Cardiac septum (tissue), 1 donor: ENCODE measurements around the gene NOS3. TPM values are rescaled to one million over a fixed set of nuclear protein-coding genes. Genes with fewer than 3 reads are reported as not detected.
"Not testable (repeated sequence)": the region's sequence is repeated elsewhere in the genome, so short reads cannot be mapped to it uniquely, and the experiment has no call there.

Experiments
- DNase-seq: peaks from one replicate; pipeline ENCODE4 v3.0.0-alpha.2; 2020; ENCODE audit warnings: low spot score
- intact Hi-C: fragments of 100-400 bp; cut with DNase I; formaldehyde crosslinking; loops from one replicate; pipeline ENCODE4 v1.14.0; 2022
- total RNA-seq: library from RNA; stranded (reverse); fragmentation: NEBNext Ultra II Directional; extraction: Animal tissue kit (Norgen Biotek cat#: 25700); gene quantifications from one replicate; pipeline ENCODE4 v1.2.1, GENCODE V29; 2021
- donor health status: DM: no; HTN: no; CAD: no.

NOS3 gene
- total RNA-seq, 1 donor from 2014 or later: 26.5 TPM

GRCh38 chr7:151024435-151025056 is 33.7 kb downstream of the NOS3 start, which contains the start of gene ATG9B:
Gene ATG9B, minus strand, starts transcription at chr7:151024494. Its CDS starts 71 bp downstream, at chr7:151024423.
- DNase-seq: no peak
- intact Hi-C loops: loop anchor here (5.0 kb wide), 1 partner anchor 88 kb away; no protein-coding TSS in a partner anchor

DNA sequence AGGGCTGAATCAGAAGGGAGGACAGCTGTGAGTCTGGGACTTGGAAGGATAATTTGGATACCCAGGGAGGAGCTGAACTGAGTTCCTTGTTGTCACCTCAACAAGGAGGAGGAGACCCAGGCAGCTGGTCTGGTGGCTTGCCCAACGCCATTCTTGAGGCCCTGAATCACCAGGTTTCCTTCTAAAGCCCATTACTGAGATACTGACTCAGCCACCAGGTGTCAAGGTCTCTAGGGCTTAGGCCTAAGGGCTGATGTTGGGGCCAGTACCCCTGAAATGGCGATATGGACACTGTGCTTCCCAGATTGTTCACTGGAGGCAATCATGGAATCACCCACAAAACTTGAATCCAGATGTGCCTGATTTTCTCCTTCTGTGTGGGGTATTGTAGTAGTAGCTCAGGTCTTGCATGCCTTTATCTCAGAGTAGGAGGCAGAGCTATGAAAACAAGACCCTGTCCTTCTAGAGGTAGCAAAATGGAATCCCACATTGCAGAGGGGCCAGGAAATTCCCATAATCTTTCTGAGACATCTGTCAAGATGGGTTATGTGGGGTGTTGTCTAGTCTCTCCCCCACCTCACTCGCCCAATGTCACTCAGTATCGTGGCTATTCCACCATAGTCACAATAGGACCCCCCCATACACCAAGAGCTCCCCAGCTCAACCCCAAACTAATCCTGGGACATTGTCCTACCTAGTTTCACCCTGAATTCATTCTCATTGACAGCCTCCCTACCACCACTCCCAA is 35.3 kb downstream of the NOS3 start:
- intact Hi-C loops: loop anchor here (5.0 kb wide), 1 partner anchor 86 kb away; no protein-coding TSS in a partner anchor

GRCh38 chr7:151026771-151027727 is 36.2 kb downstream of the NOS3 start:
- intact Hi-C loops: loop anchor here (5.0 kb wide), 1 partner anchor 85 kb away; no protein-coding TSS in a partner anchor
- DNase-seq: not testable (repeated sequence)

More for the DNA sequence above, 35.3 kb downstream of the NOS3 start:
- no peak for DNase-seq

DNA sequence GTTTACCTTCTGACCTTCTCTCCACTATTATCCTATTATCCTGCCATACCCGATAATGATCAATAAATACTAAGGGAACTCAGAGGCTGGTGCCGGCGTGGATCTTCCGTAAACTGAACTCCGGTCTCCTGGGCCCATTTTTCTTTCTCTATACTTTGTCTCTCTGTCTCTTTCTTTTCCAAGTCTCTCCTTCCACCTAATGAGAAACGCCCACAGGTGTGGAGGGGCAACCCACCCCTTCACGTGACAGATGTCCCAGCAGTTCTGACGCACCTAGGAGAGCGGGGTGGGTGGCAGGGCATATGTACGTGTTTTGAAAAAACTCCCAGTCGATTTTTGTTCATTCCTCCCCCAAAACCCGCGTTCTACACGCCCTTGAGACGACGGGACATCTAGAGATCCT is 36.9 kb downstream of the NOS3 start:
- intact Hi-C loops: loop anchor here (1.0 to 5.0 kb wide), 3 partner anchors 31 to 85 kb away; partner anchors contain the start of genes FASTK and SLC4A2
- DNase-seq: not testable (repeated sequence)

DNA sequence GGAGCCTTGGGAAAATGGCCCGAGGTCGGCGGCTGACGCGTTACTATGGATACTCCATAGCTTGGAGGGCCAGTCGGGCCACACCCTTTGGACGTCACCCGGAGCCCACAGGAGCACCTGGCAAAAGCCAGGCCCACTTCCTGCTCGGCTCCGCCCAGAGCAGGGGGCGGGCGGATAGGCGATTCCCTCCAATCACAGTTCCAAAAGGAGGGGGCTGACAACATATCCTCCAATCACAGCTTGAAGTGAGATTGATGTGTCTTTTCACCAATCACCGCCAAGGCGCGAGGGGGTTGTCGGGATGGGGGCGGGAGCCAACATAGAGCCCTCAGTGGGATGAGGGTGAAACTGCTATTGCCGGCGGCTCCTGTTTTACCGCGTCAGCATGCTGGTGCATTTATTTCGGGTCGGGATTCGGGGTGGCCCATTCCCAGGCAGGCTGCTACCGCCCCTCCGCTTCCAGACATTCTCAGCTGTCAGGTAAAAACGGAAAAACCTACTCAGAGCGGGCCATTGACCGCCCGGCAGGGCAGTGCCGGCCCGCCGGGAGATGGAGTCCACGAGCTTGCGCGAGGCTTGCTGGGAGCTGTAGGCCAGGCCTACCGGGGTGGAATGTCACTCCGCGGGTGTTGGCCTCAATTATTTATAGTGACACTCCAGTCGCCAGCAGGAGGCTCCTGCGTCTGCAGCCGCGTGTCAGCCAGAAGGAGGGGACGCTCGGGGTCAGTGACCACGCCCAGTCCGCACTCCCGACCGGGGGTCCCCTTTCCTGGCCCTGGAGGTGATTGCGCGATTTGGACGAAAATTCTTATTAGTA is 37.5 kb downstream of the NOS3 start, which contains the start of gene ABCB8:
Gene ABCB8 (plus strand): TSS at position 320 of the 817 bp plus-strand sequence. CDS start 66 bp downstream, at position 386.
- intact Hi-C loops: loop anchor here (1.0 to 5.0 kb wide), 3 partner anchors 30 to 84 kb away; partner anchors contain the start of genes FASTK and SLC4A2

GRCh38 chr7:151028948-151029501 is 38.2 kb downstream of the NOS3 start:
- no peak for DNase-seq
- intact Hi-C loops: loop anchor here (1.0 to 5.0 kb wide), 3 partner anchors 30 to 83 kb away; partner anchors contain the start of genes FASTK and SLC4A2

More for the DNA sequence above, 37.5 kb downstream of the NOS3 start, which contains the start of gene ABCB8:
- DNase-seq: peak; percentile 98

GRCh38 chr7:151031011-151031410 is 40.2 kb downstream of the NOS3 start:
- DNase-seq: no peak
- intact Hi-C loops: no loop called here

- no peak for DNase-seq
- intact Hi-C loops: no loop called here
Measured at GRCh38 chr7:151032936-151033863, 42.4 kb downstream of the NOS3 start.

- intact Hi-C loops: no loop called here
- DNase-seq: no peak
Measured at GRCh38 chr7:151033864-151034249, 43.0 kb downstream of the NOS3 start.

DNA sequence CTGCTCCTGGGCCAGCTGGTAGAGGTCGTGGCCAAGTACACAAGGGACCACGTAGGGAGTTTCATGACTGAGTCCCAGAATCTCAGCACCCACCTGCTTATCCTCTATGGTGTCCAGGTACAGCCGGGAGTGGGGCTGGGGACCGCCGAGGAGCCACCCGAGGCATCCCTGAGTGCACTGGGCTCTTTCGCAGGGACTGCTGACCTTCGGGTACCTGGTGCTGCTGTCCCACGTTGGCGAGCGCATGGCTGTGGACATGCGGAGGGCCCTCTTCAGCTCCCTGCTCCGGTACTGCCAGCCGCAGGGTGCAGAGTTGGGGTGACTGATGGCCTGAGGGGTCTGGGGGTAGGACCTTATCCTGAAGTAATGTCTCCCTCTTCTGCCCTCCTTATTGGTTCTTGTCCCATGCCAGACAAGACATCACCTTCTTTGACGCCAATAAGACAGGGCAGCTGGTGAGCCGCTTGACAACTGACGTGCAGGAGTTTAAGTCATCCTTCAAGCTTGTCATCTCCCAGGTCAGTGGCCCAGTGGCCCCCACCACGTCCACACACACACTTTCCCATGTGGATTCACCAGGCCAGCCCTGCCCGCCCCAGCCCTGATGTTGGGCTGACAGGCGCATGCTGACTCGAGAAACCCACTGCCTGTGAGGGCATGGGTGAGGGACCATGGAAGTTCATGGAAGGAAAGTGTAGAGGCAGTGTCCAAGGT is 43.7 kb downstream of the NOS3 start:
- DNase-seq: no peak
- intact Hi-C loops: no loop called here

GRCh38 chr7:151035026-151035717 is 44.4 kb downstream of the NOS3 start:
- intact Hi-C loops: no loop called here
- no peak for DNase-seq

DNA sequence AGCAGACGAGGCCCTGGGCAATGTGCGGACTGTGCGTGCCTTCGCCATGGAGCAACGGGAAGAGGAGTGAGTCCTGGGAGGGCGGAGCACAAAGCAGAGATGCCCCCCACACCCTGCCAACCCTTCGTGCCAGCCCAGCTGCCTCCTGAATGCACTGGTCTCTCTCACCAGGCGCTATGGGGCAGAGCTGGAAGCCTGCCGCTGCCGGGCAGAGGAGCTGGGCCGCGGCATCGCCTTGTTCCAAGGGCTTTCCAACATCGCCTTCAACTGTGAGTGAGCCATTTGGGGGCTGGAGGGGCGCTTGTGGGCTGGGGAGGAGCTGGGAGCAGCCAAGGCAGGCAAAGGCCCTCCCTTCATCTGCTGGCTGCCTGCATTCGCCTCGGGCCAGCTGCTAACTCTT is 45.1 kb downstream of the NOS3 start:
- intact Hi-C loops: no loop called here
- no peak for DNase-seq

- peak; percentile 85 for DNase-seq
- intact Hi-C loops: no loop called here
Measured at GRCh38 chr7:151038951-151039849, 48.4 kb downstream of the NOS3 start.

GRCh38 chr7:151039850-151040548 is 49.2 kb downstream of the NOS3 start:
- no peak for DNase-seq

More at GRCh38 chr7:151039850-151040548, 49.2 kb downstream of the NOS3 start:
- intact Hi-C loops: no loop called here
